GM10266 (cell line): ENCODE measurements around the gene KCP.

ENCODE experiments used
- DNase-seq: peaks from one replicate; pipeline ENCODE4 v3.0.0; 2012; ENCODE audit errors: extremely low spot score
- CTCF ChIP-seq: IDR thresholded peaks from 2 replicates; pipeline ENCODE4 v1.5.1; 2012; ENCODE audit warnings: mild to moderate bottlenecking, low read depth; ENCODE audit not compliant: control insufficient read depth, insufficient read depth; ENCODE audit errors: missing control alignments

Gene KCP

GRCh38 chr7:128888756-128889095 is 21.8 kb downstream of the KCP start:
- no peak for DNase-seq
- no peak for TF ChIP-seq CTCF

GRCh38 chr7:128888039-128888755 is 22.3 kb downstream of the KCP start:
- DNase-seq = no peak

GRCh38 chr7:128887169-128888038 is 23.1 kb downstream of the KCP start:
- DNase-seq = no peak
- TF ChIP-seq CTCF = no peak

More at GRCh38 chr7:128888039-128888755, 22.3 kb downstream of the KCP start:
- no peak for TF ChIP-seq CTCF

- TF ChIP-seq CTCF = no peak
- DNase-seq = no peak
Observed at GRCh38 chr7:128886391-128887168, 23.9 kb downstream of the KCP start.

GRCh38 chr7:128885370-128886187 is 24.9 kb downstream of the KCP start:
- TF ChIP-seq CTCF = no peak

GRCh38 chr7:128884561-128885369 is 25.7 kb downstream of the KCP start:
- no peak for DNase-seq
- TF ChIP-seq CTCF = no peak

More at GRCh38 chr7:128885370-128886187, 24.9 kb downstream of the KCP start:
- no peak for DNase-seq
